GM12878 (cell line): ENCODE measurements around the gene PLPPR1. TPM values are rescaled to one million over a fixed set of nuclear protein-coding genes. Genes with fewer than 3 reads are reported as not detected.

Source experiments
- ATAC-seq: fragments of 200-7000 bp; cut with Tn5 transposase; 3 replicates; pipeline ENCODE4 v1.9.1; 2020; ENCODE audit warnings: mild to moderate bottlenecking, moderate library complexity
- BruUV-seq: library from RNA; stranded (reverse); fragments of 400-500 nt; replicated peaks from 2 replicates; lab custom pipeline; 2021; lab: Mats Ljungman, UMichigan
- CTCF ChIA-PET: fragments of 300-600 bp; sonication (Branson Sonifier 250); formaldehyde crosslinking; extraction: SDS; loops from one replicate; lab custom pipeline; 2021; ENCODE audit warnings: inconsistent platforms; lab: Yijun Ruan, JAX
- POLR2A ChIA-PET: fragments of 350-600 bp; formaldehyde crosslinking; extraction: SDS; loops from one replicate; lab custom pipeline; 2021; ENCODE audit warnings: inconsistent platforms; lab: Charles Lee
- RAD21 ChIA-PET: fragments of 300-600 bp; sonication (Branson Sonifier 250); formaldehyde crosslinking; loops from one replicate; lab custom pipeline; 2023; ENCODE audit warnings: antibody characterized with exemption; ENCODE audit not compliant: unreplicated experiment; lab: Charles Lee
- SMC1A ChIA-PET: fragments of 300-600 bp; sonication (Branson Sonifier 250); formaldehyde crosslinking; loops from one replicate; lab custom pipeline; 2023; ENCODE audit not compliant: unreplicated experiment, uncharacterized antibody; lab: Charles Lee
- DNase-seq: peaks from one replicate; pipeline ENCODE4 v3.0.0-alpha.2; 2011; ENCODE audit warnings: low read depth, low spot score
- FAIRE-seq: peaks from 3 replicates; lab custom pipeline; 2011; peaks lifted over from hg19 to GRCh38; lab: Jason Lieb, UNC
- H2AFZ ChIP-seq: 2 replicates; pipeline ENCODE4 v1.6.0; 2011; ENCODE audit warnings: low read depth, low read length, control low read depth; ENCODE audit not compliant: control insufficient read depth
- H3K27ac ChIP-seq: 2 replicates; pipeline ENCODE4 v1.5.1; 2011; ENCODE audit warnings: control low read depth; ENCODE audit not compliant: control insufficient read depth, insufficient read depth
- H3K27me3 ChIP-seq, 2 experiments: replicated peaks in 1 of 2; 2 replicates each; pipeline versions ENCODE4 v1.6.0 to v1.6.1; 2011; ENCODE audit warnings: low read length in 1 of 2; ENCODE audit not compliant: control insufficient read depth in 2 of 2, insufficient read depth in 2 of 2
- H3K36me3 ChIP-seq, 2 experiments: 2 replicates each; pipeline ENCODE4 v1.5.1; 2011; ENCODE audit warnings: low read length in 1 of 2; ENCODE audit not compliant: control insufficient read depth in 2 of 2, insufficient read depth in 2 of 2
- H3K4me1 ChIP-seq: 2 replicates; pipeline ENCODE4 v1.6.1; 2011; ENCODE audit warnings: mild to moderate bottlenecking, low read length, moderate library complexity, mixed read lengths; ENCODE audit not compliant: control insufficient read depth, insufficient read depth
- H3K4me2 ChIP-seq: 2 replicates; pipeline ENCODE4 v1.6.0; 2011; ENCODE audit warnings: control low read depth; ENCODE audit not compliant: control insufficient read depth, insufficient read depth
- H3K4me3 ChIP-seq: fragments of 200-600 bp; sonication (generic); 2 replicates; pipeline ENCODE4 v1.5.1; 2016
- H3K79me2 ChIP-seq: 2 replicates; pipeline ENCODE4 v1.6.0; 2011; ENCODE audit warnings: low read length; ENCODE audit not compliant: control insufficient read depth, insufficient read depth
- H3K9ac ChIP-seq: 2 replicates; pipeline ENCODE4 v1.8.0; 2011; ENCODE audit warnings: low read length, control low read depth, mixed read lengths; ENCODE audit not compliant: control insufficient read depth, insufficient read depth
- H3K9me3 ChIP-seq: replicated peaks from 3 replicates; pipeline ENCODE4 v1.5.1; 2011; ENCODE audit warnings: mild to moderate bottlenecking, low read length; ENCODE audit not compliant: control insufficient read depth, insufficient read depth
- H4K20me1 ChIP-seq: 2 replicates; pipeline ENCODE4 v1.6.0; 2011; ENCODE audit not compliant: control insufficient read depth, insufficient read depth
- HSF1 ChIP-seq: fragments of 150-350 bp; IDR thresholded peaks from 2 replicates; pipeline ENCODE4 v1.6.1; 2014; ENCODE audit warnings: mild to moderate bottlenecking, low read depth, low read length
- POU2F2 ChIP-seq: IDR thresholded peaks from 3 replicates; pipeline ENCODE4 v1.6.1; 2011; ENCODE audit warnings: low read depth, mild to moderate bottlenecking, low read length, borderline replicate concordance
- SP1 ChIP-seq: IDR thresholded peaks from one replicate; pipeline ENCODE4 v1.6.1; 2011; ENCODE audit warnings: low read depth, low read length
- ZBTB40 ChIP-seq: fragments of 450-650 bp; IDR thresholded peaks from 2 replicates; pipeline ENCODE4 v1.6.1; 2016; ENCODE audit warnings: mild to moderate bottlenecking, moderate library complexity, borderline replicate concordance
- WGBS: methylation state at CpG from one replicate; pipeline ENCODE4 v1.1.6; 2016; ENCODE audit warnings: low lambda C conversion rate; ENCODE audit not compliant: insufficient replicate concordance, insufficient coverage; ENCODE audit errors: missing lambda C conversion rate; 5-methylcytosine and 5-hydroxymethylcytosine counted together
- in situ Hi-C: fragments of 300-500 bp; cut with MboI; formaldehyde crosslinking; loops from 9 replicates; pipeline ENCODE4 v1.14.3; 2018; ENCODE audit warnings: mixed read lengths
- intact Hi-C: fragments of 100-400 bp; cut with micrococcal nuclease; formaldehyde crosslinking; loops from one replicate; pipeline ENCODE4 v1.14.2; 2022; ENCODE audit not compliant: unreplicated experiment
- polyA plus RNA-seq, 11 experiments: library from polyadenylated mRNA; depleted of rRNA in 4 of 11; unstranded in 6 of 11; stranded (reverse) in 5 of 11; fragments of >200 nt; fragmentation: Nextera tagmentation in 4 of 11; fragmentation: Illumina TruSeq in 1 of 11; extraction: Ambion mirVana in 4 of 11; extraction: Trizol in 1 of 11; gene quantifications; 1 replicate in 1 of 11; 2 replicates in 10 of 11; pipeline versions ENCODE4 v1.2.1 to v1.2.3, GENCODE V29; 2011 to 2016; ENCODE audit warnings: inconsistent platforms in 2 of 11, missing spikeins in 2 of 11, low read depth in 1 of 11
- total RNA-seq, 4 experiments: library from RNA; depleted of rRNA in 3 of 4; stranded (reverse); fragments of >200 nt in 3 of 4; fragmentation: Illumina TruSeq in 1 of 4; extraction: Trizol in 1 of 4; gene quantifications; 2 replicates each; pipeline versions ENCODE4 v1.2.1 to v1.2.3, GENCODE V29; 2013 to 2021

The PLPPR1 gene
- total and polyA plus RNA-seq, 10 of the 15 experiments (the other 5 are each of a cell fraction or from before 2014, with no cell fraction given): 0.69 TPM; not detected in 9

DNA sequence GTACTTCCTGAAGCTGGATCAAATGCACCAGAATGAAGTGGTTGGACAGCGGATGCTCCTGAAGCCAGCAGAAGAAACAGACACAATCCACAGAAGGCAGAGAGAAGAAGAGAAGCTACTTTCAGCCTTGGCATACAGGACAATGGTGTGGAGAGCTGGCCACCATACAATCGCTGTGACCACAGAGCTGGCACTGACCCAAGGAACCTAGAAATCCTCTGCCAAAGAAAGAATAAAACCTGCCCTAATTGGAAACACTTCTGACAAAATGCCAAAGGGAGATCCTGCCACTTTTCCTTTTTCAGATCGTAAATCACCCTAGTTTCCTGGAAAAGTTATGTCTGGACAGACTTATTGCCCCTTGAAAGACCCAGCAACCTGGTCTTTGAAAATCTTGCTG, 278.5 kb downstream of the PLPPR1 start:
- Histone ChIP-seq H2AFZ (no peak overlapping the region), H4K20me1 (no peaks in the 10 kb centered on the region), H3K4me3 (no peak overlapping the region), H3K9me3 (no peaks in the 10 kb centered on the region), H3K4me2 (no peak overlapping the region), H3K27me3 (0 out of 4 replicates have a peak, but pooled peaks cover 0 to 2% of the 10 kb centered on the region in 2 experiments), H3K4me1 (no peaks in the 10 kb centered on the region), H3K79me2 (no peaks in the 10 kb centered on the region), H3K9ac (no peak overlapping the region)
- CTCF ChIA-PET: interaction anchor here (0.6 to 1.1 kb wide), 3 partner anchors 103 to 705 kb away, joined by 3 to 4 read pairs (median 3); no protein-coding TSS in a partner anchor
- intact Hi-C loops: no loop called here
- SMC1A ChIA-PET: interaction anchor here (1.4 kb wide), 1 partner anchor 77 kb away, joined by 3 read pairs; no protein-coding TSS in a partner anchor
- in situ Hi-C loops: loop anchor here (5.0 to 10.0 kb wide), 3 partner anchors 190 to 702 kb away; no protein-coding TSS in a partner anchor
- WGBS: 34% methylated on average over 3 of the region's 3 CpGs
- ATAC-seq (no peak), DNase-seq (no peak)
- RAD21 ChIA-PET: no interaction called here
- no peak for TF ChIP-seq ZBTB40
- TF ChIP-seq SP1: no peak
- no peak for TF ChIP-seq HSF1
- no peak for TF ChIP-seq POU2F2
- TF ChIP-seq, all 136 proteins: peak for 0
- FAIRE-seq: no peak
- no TSS peak for BruUV-seq
- no peaks in the 10 kb centered on the region for H3K36me3 ChIP-seq
- no peak overlapping the region for H3K27ac ChIP-seq
- POLR2A ChIA-PET: no interaction called here
